GM21737 (cell line): ENCODE results near the gene SMARCA1.

Experiments
- ATAC-seq: cut with Tn5 transposase; IDR thresholded peaks from one replicate; pipeline ENCODE4 v1.9.1; 2021; ENCODE audit warnings: mild to moderate bottlenecking, moderate library complexity; ENCODE audit not compliant: unreplicated experiment

The SMARCA1 gene

GRCh38 chrX:129472116-129472515 lies 51.2 kb downstream of the SMARCA1 start:
- ATAC-seq: no peak

DNA sequence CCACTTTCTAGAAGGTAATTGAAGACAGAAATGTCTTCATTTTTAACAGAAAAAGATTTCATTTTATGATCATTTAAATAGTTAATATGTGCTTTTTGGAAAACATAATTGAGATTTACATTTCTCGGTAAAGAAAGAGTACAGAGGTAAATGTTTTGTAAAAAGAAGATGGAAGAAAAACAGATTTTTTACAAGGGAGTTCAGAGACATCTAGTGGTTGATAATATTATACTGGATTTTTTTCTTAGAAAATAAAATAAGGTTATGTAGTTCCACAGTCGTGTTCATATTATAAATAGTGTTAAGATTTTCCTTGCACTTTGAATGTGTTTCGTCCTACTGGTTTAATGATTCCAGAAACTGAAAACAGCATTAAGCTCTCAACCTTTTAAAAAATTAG lies 60.6 kb downstream of the SMARCA1 start:
- no peak for ATAC-seq

GRCh38 chrX:129461801-129462456 lies 61.4 kb downstream of the SMARCA1 start:
- ATAC-seq: no peak

- ATAC-seq: no peak
Observed at GRCh38 chrX:129452523-129452922, 70.8 kb downstream of the SMARCA1 start.

- ATAC-seq: no peak
Observed at GRCh38 chrX:129450123-129450522, 73.2 kb downstream of the SMARCA1 start.

DNA sequence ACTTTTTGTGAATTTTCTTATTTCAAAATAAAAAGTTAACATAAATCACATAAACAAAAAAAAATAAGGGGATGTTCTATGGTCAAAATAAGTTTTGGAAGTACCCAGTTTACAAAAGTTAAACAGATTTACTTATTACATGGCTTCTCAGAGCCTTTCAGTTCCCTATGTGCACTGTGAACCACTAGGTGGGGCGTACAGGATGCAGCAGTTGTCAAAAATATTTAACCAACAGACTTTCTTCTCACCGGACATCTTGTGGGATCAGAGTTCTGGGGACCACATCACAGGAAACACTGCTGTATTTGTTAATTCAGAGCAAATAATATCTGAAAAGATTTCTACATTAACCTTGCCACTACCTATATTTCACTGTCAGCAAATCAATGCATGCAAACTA lies 74.1 kb downstream of the SMARCA1 start:
- ATAC-seq: no peak

DNA sequence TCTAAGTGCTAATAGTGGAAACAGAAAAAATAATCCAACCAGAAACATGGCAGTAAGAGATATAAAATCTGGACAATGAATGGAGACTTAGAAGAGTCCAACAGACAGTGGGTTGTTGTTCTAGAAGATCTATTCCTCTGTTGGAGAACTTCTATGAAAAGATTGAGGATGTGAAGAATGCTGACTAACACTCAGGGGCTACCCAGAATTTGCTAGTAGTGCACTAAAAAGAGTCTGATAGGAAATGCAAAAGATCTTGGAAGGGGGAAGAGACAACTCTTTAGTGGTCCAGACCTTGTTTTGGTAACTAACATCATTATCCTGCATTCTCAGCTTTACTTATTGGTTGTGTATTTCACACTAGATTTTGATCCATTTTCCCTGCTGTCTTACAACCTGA lies 77.9 kb downstream of the SMARCA1 start:
- ATAC-seq: no peak

DNA sequence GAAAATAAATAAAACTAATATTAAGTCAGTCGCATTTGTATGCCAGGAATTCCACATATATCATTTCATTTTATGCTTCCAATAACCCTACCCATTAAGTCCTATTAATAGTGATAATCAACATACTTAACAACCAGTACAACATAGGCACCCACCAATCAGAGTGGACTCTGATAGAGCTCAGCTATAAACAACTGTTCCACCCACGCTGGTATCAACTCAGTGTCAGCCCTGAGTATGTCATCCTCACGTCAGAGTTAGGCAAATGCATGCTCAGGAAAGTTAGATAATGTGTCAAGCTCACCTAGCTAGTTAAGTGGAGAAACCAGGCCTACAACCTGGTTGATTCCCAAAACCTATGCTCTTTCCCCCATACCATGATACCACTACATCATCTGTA lies 89.3 kb downstream of the SMARCA1 start:
- no peak for ATAC-seq

- ATAC-seq: no peak
Observed at GRCh38 chrX:129433461-129433860, 89.8 kb downstream of the SMARCA1 start.

DNA sequence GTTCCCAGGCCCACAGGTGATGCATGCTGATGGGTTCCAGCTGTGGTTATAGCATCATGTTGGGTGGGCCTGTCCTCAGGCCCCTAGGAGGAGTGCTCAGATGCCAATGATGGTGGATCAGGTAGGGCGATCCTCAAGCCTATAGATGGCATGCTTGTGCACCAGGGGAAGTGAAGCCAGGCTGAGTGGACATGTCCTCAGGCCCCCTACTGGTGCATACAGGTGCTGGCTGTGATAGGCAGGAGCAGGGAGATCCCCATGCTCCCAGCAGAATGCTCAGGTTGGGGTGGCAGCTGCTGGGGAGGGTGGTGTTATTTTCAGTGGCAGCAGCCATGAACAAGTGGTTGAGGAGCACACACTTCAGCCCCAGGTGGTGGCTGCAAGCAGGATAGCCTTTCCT lies 96.0 kb downstream of the SMARCA1 start:
- no peak for ATAC-seq

- no peak for ATAC-seq
Observed at GRCh38 chrX:129423191-129423590, 100.1 kb downstream of the SMARCA1 start.

DNA sequence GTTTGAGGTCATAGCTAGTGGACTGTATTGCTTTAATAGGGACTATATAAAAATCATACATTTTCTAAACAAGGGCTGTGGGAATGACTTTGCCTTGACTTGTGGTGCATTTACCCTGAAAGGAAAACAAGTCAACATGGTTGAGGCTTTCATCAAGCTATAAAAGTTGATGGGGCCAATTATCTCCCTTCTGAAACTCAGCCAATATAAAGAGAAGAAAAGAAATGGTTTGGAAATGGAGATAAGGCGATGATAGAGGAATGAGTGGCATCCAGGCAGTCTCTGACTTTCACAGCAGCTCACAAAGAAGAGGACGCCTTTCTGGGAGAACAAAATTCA lies 118.7 kb downstream of the SMARCA1 start:
- ATAC-seq: no peak

- no peak for ATAC-seq
Observed at GRCh38 chrX:129403974-129404669, 119.2 kb downstream of the SMARCA1 start.
